HG03045 (cell line): ENCODE measurements around the gene LRRN3.

Source experiments
- ATAC-seq: cut with Tn5 transposase; IDR thresholded peaks from one replicate; pipeline ENCODE4 v1.9.1; 2021; ENCODE audit warnings: mild to moderate bottlenecking, moderate library complexity; ENCODE audit not compliant: unreplicated experiment

LRRN3 gene

GRCh38 chr7:111159426-111159825 lies 68.5 kb downstream of the LRRN3 start:
- ATAC-seq: no peak

- no peak for ATAC-seq
Observed at GRCh38 chr7:111160297-111160696, 69.4 kb downstream of the LRRN3 start.

GRCh38 chr7:111162692-111163091 lies 71.8 kb downstream of the LRRN3 start:
- ATAC-seq: no peak

GRCh38 chr7:111164442-111164841 lies 73.5 kb downstream of the LRRN3 start:
- ATAC-seq: no peak

GRCh38 chr7:111168182-111168581 lies 77.3 kb downstream of the LRRN3 start:
- ATAC-seq: no peak

- ATAC-seq: no peak
Observed at GRCh38 chr7:111172564-111173257, 81.8 kb downstream of the LRRN3 start.

- ATAC-seq: no peak
Observed at GRCh38 chr7:111173528-111173927, 82.6 kb downstream of the LRRN3 start.

GRCh38 chr7:111173990-111174389 lies 83.1 kb downstream of the LRRN3 start:
- no peak for ATAC-seq

GRCh38 chr7:111174510-111174909 lies 83.6 kb downstream of the LRRN3 start:
- ATAC-seq: no peak
